ENCODE results near the gene HMGN4. TPM values are rescaled to one million over a fixed set of nuclear protein-coding genes. Genes with fewer than 3 reads are reported as not detected.
"Not testable (repeated sequence)": the region's sequence is repeated elsewhere in the genome, so short reads cannot be mapped to it uniquely, and the experiment has no call there.

HMGN4 gene
- total RNA-seq, 1 donor from 2014 or later: 49.4 TPM

DNA sequence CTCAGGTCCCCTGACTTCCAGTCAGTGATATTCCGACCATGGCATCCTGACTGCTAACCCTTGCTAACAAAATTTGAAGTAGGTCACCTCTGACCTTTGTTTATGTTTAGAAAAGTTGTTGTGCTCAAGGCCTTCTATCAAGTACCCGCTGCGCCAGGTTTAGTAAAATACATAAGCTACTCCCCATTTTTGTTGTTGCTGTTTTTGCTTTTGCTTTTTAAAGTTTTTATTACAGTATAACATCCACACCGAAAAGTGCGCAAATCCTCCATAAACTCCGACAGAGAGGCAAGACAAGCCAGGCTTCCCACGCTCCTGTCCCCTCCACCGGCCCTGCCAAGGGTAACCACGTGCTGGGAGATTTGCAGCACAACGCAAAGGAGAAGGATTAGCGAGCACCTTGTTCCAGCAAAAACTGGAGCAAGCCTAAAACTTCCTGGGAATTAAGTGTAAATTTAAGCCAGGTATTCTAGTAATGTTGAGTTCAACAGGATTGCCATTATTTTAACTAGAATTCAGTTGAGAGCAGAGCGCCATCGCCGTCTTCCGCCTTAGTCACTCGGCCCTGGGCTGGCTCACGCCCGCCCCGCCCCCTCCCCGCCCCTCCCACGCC lies 17.8 kb upstream of the HMGN4 start:
- Histone ChIP-seq H3K9ac (ENCODE audit: low read length) (peak overlapping the region; percentile 58), H3K9me3 (ENCODE audit: insufficient read depth, low read depth, low read length) (no peaks in the 10 kb centered on the region), H3K27ac (ENCODE audit: low read depth, low read length) (peak overlapping the region; percentile 75), H3K4me2 (ENCODE audit: low read length) (peak overlapping the region; percentile 83), H3K4me3 (ENCODE audit: insufficient read depth, low read depth, low read length) (peak overlapping the region; percentile 56), H3K79me2 (ENCODE audit: insufficient read depth, low read length) (no peaks in the 10 kb centered on the region), H3K36me3 (ENCODE audit: insufficient read depth, low read length) (no peaks in the 10 kb centered on the region), H3K4me1 (ENCODE audit: insufficient read depth, low read length) (no peaks in the 10 kb centered on the region), H4K20me1 (ENCODE audit: insufficient read depth, low read length) (no peaks in the 10 kb centered on the region), H3K27me3 (ENCODE audit: insufficient read depth, low read length) (no peaks in the 10 kb centered on the region), H2AFZ (ENCODE audit: low read depth, low read length) (peak overlapping the region; percentile 90)
- no peaks in the 10 kb centered on the region for H3K36me3 Mint-ChIP-seq (ENCODE audit: low read depth, unreplicated experiment)
- no peak for TF ChIP-seq EZH2 (IDR thresholded peaks at IDR 0.05; ENCODE audit: insufficient read depth, low read length)
- no peaks in the 10 kb centered on the region for H3K27me3 Mint-ChIP-seq (ENCODE audit: low read depth, unreplicated experiment)
- peak overlapping the region; percentile 87 for H3K27ac Mint-ChIP-seq (ENCODE audit: unreplicated experiment)
- peak; percentile 51 for DNase-seq (ENCODE audit: low read depth)
- H3K4me3 Mint-ChIP-seq (ENCODE audit: unreplicated experiment): peak overlapping the region; percentile 79
- FAIRE-seq: no peak
- H3K4me1 Mint-ChIP-seq (ENCODE audit: low read depth, unreplicated experiment): peaks cover 14% of the 10 kb centered on the region
- no peaks in the 10 kb centered on the region for H3K9me3 Mint-ChIP-seq (ENCODE audit: unreplicated experiment)

- Histone ChIP-seq H4K20me1 (ENCODE audit: insufficient read depth, low read length) (no peaks in the 10 kb centered on the region), H3K36me3 (ENCODE audit: insufficient read depth, low read length) (no peaks in the 10 kb centered on the region), H3K4me2 (ENCODE audit: low read length) (peak overlapping the region; percentile 84), H3K9ac (ENCODE audit: low read length) (peak overlapping the region; percentile 79), H3K4me3 (ENCODE audit: insufficient read depth, low read depth, low read length) (peak overlapping the region; percentile 65), H3K27me3 (ENCODE audit: insufficient read depth, low read length) (no peaks in the 10 kb centered on the region), H3K27ac (ENCODE audit: low read depth, low read length) (peak overlapping the region; percentile 75), H3K9me3 (ENCODE audit: insufficient read depth, low read depth, low read length) (no peaks in the 10 kb centered on the region), H2AFZ (ENCODE audit: low read depth, low read length) (peak overlapping the region; percentile 100), H3K79me2 (ENCODE audit: insufficient read depth, low read length) (no peaks in the 10 kb centered on the region), H3K4me1 (ENCODE audit: insufficient read depth, low read length) (no peaks in the 10 kb centered on the region)
- no peak for TF ChIP-seq EZH2 (IDR thresholded peaks at IDR 0.05; ENCODE audit: insufficient read depth, low read length)
- TF ChIP-seq, protein P1, sequence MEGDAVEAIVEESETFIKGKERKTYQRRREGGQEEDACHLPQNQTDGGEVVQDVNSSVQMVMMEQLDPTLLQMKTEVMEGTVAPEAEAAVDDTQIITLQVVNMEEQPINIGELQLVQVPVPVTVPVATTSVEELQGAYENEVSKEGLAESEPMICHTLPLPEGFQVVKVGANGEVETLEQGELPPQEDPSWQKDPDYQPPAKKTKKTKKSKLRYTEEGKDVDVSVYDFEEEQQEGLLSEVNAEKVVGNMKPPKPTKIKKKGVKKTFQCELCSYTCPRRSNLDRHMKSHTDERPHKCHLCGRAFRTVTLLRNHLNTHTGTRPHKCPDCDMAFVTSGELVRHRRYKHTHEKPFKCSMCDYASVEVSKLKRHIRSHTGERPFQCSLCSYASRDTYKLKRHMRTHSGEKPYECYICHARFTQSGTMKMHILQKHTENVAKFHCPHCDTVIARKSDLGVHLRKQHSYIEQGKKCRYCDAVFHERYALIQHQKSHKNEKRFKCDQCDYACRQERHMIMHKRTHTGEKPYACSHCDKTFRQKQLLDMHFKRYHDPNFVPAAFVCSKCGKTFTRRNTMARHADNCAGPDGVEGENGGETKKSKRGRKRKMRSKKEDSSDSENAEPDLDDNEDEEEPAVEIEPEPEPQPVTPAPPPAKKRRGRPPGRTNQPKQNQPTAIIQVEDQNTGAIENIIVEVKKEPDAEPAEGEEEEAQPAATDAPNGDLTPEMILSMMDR (IDR thresholded peaks at IDR 0.05; ENCODE audit: insufficient read depth, low read depth, low read length): no peak
- DNase-seq (ENCODE audit: low read depth) (peak; percentile 70), FAIRE-seq (no peak)
- peaks cover 14% of the 10 kb centered on the region for H3K4me1 Mint-ChIP-seq (ENCODE audit: low read depth, unreplicated experiment)
- peak overlapping the region; percentile 78 for H3K27ac Mint-ChIP-seq (ENCODE audit: unreplicated experiment)
- H3K27me3 Mint-ChIP-seq (ENCODE audit: low read depth, unreplicated experiment): no peaks in the 10 kb centered on the region
- H3K36me3 Mint-ChIP-seq (ENCODE audit: low read depth, unreplicated experiment): no peaks in the 10 kb centered on the region
- H3K9me3 Mint-ChIP-seq (ENCODE audit: unreplicated experiment): no peaks in the 10 kb centered on the region
- peak overlapping the region; percentile 83 for H3K4me3 Mint-ChIP-seq (ENCODE audit: unreplicated experiment)
Observed at GRCh38 chr6:26520850-26521599, 17.1 kb upstream of the HMGN4 start.

- Mint-ChIP-seq H3K36me3 (ENCODE audit: low read depth, unreplicated experiment) (no peaks in the 10 kb centered on the region), H3K27ac (ENCODE audit: unreplicated experiment) (peak overlapping the region; percentile 83), H3K4me3 (ENCODE audit: unreplicated experiment) (peak overlapping the region; percentile 84), H3K4me1 (ENCODE audit: low read depth, unreplicated experiment) (peaks cover 11% of the 10 kb centered on the region), H3K9me3 (ENCODE audit: unreplicated experiment) (no peaks in the 10 kb centered on the region), H3K27me3 (ENCODE audit: low read depth, unreplicated experiment) (no peaks in the 10 kb centered on the region)
- H3K4me1 ChIP-seq (ENCODE audit: insufficient read depth, low read length): no peaks in the 10 kb centered on the region
- no peaks in the 10 kb centered on the region for H3K79me2 ChIP-seq (ENCODE audit: insufficient read depth, low read length)
- peak overlapping the region; percentile 84 for H3K4me2 ChIP-seq (ENCODE audit: low read length)
- H3K27me3 ChIP-seq (ENCODE audit: insufficient read depth, low read length): no peaks in the 10 kb centered on the region
- no peaks in the 10 kb centered on the region for H4K20me1 ChIP-seq (ENCODE audit: insufficient read depth, low read length)
- peak overlapping the region; percentile 100 for H2AFZ ChIP-seq (ENCODE audit: low read depth, low read length)
- FAIRE-seq (no peak), DNase-seq (ENCODE audit: low read depth) (peak; percentile 63)
- no peak for TF ChIP-seq EZH2 (IDR thresholded peaks at IDR 0.05; ENCODE audit: insufficient read depth, low read length)
- TF ChIP-seq, protein P1 (IDR thresholded peaks at IDR 0.05; ENCODE audit: insufficient read depth, low read depth, low read length): no peak
- no peaks in the 10 kb centered on the region for H3K9me3 ChIP-seq (ENCODE audit: insufficient read depth, low read depth, low read length)
- H3K27ac ChIP-seq (ENCODE audit: low read depth, low read length): peak overlapping the region; percentile 75
- H3K4me3 ChIP-seq (ENCODE audit: insufficient read depth, low read depth, low read length): peak overlapping the region; percentile 65
- no peaks in the 10 kb centered on the region for H3K36me3 ChIP-seq (ENCODE audit: insufficient read depth, low read length)
- peak overlapping the region; percentile 79 for H3K9ac ChIP-seq (ENCODE audit: low read length)
Observed at GRCh38 chr6:26521600-26522391, 16.4 kb upstream of the HMGN4 start.

DNA sequence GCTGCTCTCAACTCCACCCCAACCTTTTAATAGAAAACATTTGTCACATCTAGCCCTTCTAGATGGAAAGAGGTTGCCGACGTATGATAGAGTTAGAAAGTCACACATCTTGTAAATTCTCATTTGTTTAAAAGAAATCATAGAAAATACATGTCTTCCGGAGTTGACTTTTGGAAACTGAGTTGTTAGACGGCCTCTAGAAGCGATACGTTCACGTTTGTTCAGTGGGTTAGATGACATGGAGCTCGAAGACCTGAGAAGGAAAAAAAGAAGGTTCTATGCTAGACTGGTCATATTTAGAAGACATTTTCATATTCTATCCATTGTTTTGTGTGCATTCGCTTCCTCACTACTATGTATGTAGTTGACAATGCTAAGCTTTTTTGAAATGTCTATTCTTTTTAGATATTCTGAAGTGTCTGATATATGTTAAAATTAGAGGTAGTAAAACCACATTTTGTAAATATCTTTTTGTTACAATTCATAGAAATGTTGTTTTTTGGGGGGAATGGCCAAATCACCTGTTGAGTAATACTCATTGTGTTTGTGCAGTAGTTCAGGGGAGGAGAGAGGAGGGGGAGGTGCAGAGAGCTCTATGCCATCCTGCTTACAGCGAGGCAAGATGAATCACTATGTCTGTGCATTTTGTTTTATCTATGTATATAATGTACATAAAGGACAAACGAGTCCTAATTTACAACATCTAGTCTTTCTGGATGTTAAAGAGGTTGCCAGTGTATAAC lies 15.5 kb upstream of the HMGN4 start:
- not testable (repeated sequence) for DNase-seq (ENCODE audit: low read depth); H3K4me1 Mint-ChIP-seq (ENCODE audit: low read depth, unreplicated experiment); H3K27me3 Mint-ChIP-seq (ENCODE audit: low read depth, unreplicated experiment); H3K36me3 ChIP-seq (ENCODE audit: insufficient read depth, low read length); H3K79me2 ChIP-seq (ENCODE audit: insufficient read depth, low read length); H4K20me1 ChIP-seq (ENCODE audit: insufficient read depth, low read length); H3K27me3 ChIP-seq (ENCODE audit: insufficient read depth, low read length); H3K9me3 ChIP-seq (ENCODE audit: insufficient read depth, low read depth, low read length); H3K27ac ChIP-seq (ENCODE audit: low read depth, low read length); FAIRE-seq; H3K36me3 Mint-ChIP-seq (ENCODE audit: low read depth, unreplicated experiment); H3K9me3 Mint-ChIP-seq (ENCODE audit: unreplicated experiment); H3K4me1 ChIP-seq (ENCODE audit: insufficient read depth, low read length)
- peak overlapping the region; percentile 79 for H3K9ac ChIP-seq (ENCODE audit: low read length)
- H3K4me3 ChIP-seq (ENCODE audit: insufficient read depth, low read depth, low read length): peak overlapping the region; percentile 65
- H3K4me3 Mint-ChIP-seq (ENCODE audit: unreplicated experiment): peak overlapping the region; percentile 84
- H2AFZ ChIP-seq (ENCODE audit: low read depth, low read length): peak overlapping the region; percentile 100
- peak overlapping the region; percentile 83 for H3K27ac Mint-ChIP-seq (ENCODE audit: unreplicated experiment)
- peak overlapping the region; percentile 84 for H3K4me2 ChIP-seq (ENCODE audit: low read length)
